ENCODE results near the gene QPCT.
A peak's percentile ranks its signal among the peaks of the same experiment; 100 is the strongest.
"Not testable (repeated sequence)": the region's sequence is repeated elsewhere in the genome, so short reads cannot be mapped to it uniquely, and the experiment has no call there.

The QPCT gene
- 0.94 reads per million for total RNA-seq

- peak; percentile 58 for DNase-seq
Measured at GRCh38 chr2:37344453-37345361, at the start of gene QPCT. QPCT (plus strand) TSS chr2:37344630; CDS start chr2:37344732, 102 bp downstream.

- not testable (repeated sequence) for DNase-seq
Measured at GRCh38 chr2:37294858-37295257, 49.6 kb upstream of the QPCT start.

- DNase-seq: no peak
Measured at GRCh38 chr2:37295469-37296073, 48.9 kb upstream of the QPCT start.

GRCh38 chr2:37297632-37298031 lies 46.8 kb upstream of the QPCT start:
- no peak for DNase-seq

GRCh38 chr2:37300146-37300545 lies 44.3 kb upstream of the QPCT start:
- no peak for DNase-seq

DNA sequence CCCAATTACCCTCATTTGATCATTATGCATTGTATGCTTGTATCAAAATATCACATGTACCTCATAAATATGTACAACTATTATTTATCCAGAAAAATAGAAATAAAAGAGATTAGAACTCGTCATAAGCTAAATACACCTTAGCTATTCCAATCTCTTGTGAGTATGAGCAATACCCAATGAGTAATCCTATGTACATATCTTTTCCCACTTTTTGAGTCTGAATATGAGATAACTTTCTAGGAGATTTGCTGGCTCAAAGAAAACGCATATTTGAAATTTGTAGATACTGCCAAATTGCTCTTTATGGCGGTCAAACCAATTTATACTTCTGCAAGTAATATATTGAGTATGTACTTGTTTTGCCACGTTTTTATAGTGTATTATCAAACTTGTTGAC lies 43.9 kb upstream of the QPCT start:
- no peak for DNase-seq

- DNase-seq: no peak
Measured at GRCh38 chr2:37301408-37301807, 43.0 kb upstream of the QPCT start.

- DNase-seq: no peak
Measured at GRCh38 chr2:37302701-37303252, 41.7 kb upstream of the QPCT start.

- DNase-seq: no peak
Measured at GRCh38 chr2:37306024-37306423, 38.4 kb upstream of the QPCT start.

DNA sequence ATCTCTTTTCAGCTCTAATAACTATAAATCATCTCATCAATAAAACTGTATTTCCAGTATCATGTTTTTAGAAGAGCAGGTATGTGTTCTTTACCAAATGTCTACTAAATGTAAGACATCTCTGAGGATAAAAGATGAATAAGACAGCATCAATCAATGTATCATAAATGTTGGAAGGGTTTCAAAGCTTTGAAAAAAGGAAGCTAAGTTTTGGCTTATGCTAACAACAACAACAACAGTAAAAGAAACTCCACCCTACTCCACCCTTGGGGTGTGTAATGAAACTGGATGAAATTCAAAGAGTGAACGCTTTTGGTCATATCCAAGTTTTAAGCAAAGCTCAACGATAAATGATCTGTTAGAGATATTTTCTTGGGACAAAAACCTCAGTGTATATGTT lies 36.9 kb upstream of the QPCT start:
- DNase-seq: no peak

GRCh38 chr2:37315364-37315763 lies 29.1 kb upstream of the QPCT start:
- DNase-seq: no peak

GRCh38 chr2:37316181-37316580 lies 28.2 kb upstream of the QPCT start:
- DNase-seq: no peak

DNA sequence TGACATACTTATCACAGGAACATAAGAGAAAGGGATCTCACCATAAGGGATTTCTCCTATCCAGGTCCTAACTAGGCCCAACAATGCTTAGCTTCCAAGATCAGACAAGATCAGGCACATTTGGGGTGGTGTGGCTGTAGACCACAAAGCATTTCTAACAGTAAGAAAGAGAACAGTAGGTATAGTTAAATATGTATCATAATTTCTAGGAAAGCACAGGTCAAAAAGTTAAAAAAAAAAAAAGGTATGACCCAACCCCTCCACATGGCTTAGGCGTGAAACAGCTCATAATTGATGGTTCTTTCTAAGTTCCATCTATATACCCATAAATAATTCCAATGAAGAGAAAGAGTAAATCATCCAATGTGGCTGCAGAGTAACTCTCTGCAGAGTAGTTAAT lies 26.7 kb upstream of the QPCT start:
- no peak for DNase-seq

- DNase-seq: no peak
Measured at GRCh38 chr2:37318401-37318800, 26.0 kb upstream of the QPCT start.

DNA sequence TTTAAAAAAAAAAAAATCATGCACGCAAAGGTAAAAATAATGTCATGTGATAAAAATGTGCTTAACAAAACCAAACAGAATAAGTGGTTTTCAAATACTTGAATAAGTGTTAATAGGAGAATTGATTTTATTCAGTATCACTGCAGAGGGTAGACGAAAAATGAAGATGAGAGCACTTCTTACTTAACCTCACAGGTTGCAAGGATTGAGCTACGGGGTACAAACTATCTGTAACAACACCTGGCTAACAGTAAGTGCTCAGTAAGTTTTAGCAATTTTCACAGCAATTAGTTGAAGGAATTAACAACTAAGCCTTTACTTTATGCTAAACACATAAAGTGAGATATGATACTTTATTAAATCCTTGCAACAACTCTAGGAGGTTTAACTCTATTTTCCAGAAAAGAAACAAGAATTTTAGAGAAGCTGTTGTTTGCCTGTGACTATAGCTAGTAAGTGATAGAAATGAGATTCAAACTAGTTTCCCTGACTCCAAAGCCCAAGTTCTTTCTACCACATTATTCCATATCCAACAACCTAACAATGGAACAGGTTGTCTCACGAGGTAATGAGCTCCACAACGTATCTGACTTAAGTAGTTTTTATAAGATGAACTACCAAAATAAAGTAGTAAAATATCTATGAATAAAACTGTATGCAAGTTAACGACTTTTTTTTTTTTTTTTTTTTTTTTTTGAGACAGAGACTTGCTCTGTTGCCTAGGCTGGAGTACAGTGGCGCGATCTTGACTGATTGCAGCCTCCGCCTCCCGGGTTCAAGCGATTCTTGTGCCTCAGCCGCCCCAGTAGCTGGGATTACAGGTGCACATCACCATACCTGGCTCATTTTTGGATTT lies 24.4 kb upstream of the QPCT start:
- no peak for DNase-seq

GRCh38 chr2:37321029-37321682 lies 23.3 kb upstream of the QPCT start:
- DNase-seq: no peak

GRCh38 chr2:37322368-37322767 lies 22.1 kb upstream of the QPCT start:
- no peak for DNase-seq

DNA sequence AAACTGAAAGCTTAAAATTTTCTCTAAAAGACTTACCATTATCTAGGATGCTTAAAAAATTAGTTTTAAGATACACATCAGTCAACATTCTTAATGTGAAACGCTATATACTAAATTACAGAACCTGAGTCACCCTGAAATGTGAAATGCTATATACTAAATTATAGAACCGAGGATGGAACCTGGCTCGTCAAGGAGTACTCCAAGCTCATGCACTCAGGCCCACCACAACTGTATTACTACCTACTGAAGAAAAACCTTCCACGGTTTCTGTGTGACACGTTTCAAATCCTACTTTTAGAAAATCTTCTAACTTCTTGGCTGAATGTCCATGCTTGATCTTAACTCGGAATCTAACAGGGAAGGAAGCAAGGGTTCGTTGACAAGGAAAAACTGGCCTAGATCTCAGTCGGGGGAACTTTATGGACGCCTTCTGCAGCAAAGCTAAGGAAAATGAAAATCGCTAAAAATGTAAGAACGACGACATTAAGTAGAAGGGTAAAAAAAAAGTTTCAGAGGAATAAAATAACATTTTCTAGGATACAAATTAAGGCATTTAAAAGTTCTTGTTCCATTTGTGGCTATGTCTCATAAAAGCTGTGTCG lies 21.2 kb upstream of the QPCT start:
- no peak for DNase-seq

DNA sequence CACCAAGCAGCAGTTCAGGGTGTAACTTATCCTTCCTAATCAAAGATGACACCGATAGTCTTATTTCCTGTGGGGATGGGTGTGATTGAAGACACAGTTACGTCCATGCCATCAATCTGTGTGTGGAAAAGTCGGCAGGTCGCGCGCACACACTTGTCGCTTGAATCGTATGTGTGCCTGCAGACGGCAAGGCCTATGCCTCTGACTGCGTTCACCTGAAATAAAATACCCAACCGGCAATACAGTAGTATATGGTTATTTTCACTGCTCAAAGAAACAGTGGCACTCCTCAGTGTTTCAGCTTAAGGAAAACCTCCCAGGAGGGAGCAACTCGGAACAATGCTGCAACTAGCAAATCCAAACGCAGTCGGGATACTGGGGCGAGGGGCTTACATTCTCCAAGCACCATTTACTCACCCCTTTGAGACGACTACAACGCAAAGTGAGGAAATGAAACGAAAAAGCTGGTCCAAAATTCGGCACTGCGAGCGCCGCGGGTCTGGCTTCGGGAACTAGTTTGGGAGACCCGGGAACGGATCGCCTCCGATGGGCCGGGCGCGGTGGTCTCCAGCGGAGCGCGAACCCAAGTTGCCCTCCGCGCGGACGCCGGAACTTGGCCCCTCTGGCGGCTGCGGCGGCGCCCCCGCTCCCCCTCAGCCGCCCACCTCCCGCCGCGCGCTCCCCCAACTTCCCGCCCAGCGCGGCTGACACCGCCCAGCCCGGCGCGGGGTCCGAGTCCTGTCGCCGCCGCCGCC lies 20.5 kb upstream of the QPCT start:
- DNase-seq: peak; percentile 26

DNA sequence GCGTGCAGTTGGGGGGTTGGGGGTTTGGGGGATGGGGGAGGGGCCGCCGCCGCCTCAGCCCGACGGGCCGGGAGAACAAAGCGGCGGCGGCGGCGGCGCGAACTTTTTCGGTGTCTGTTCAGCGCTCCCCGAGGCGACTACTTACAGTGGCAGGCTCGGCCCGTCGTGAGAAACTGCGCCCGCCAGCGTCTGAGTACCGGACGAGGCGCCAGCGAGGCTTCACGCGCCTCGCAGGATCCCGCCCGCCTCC lies 20.0 kb upstream of the QPCT start:
- peak; percentile 61 for DNase-seq

GRCh38 chr2:37324786-37325624 lies 19.4 kb upstream of the QPCT start, which contains the start of gene PRKD3:
PRKD3 (minus strand) TSS chr2:37324833; CDS start chr2:37316524, 8,309 bp downstream.
- DNase-seq: peak; percentile 30

Measured in effector CD4-positive, alpha-beta T cell (primary cell).